ENCODE results near the gene PARL.

Gene PARL

GRCh38 chr3:183895296-183895695 lies 10.6 kb upstream of the PARL start:
- TF ChIP-seq GATA3 (IDR thresholded peaks at IDR 0.05; ENCODE audit: low read depth, low read length) (no peak), GATA2 (IDR thresholded peaks at IDR 0.05; ENCODE audit: low read depth, low read length) (no peak)

- TF ChIP-seq GATA3 (IDR thresholded peaks at IDR 0.05; ENCODE audit: low read depth, low read length) (no peak), GATA2 (IDR thresholded peaks at IDR 0.05; ENCODE audit: low read depth, low read length) (no peak)
These were observed 8.0 kb upstream of the PARL start for GRCh38 chr3:183892610-183893214.

- TF ChIP-seq GATA2 (IDR thresholded peaks at IDR 0.05; ENCODE audit: low read depth, low read length) (no peak), GATA3 (IDR thresholded peaks at IDR 0.05; ENCODE audit: low read depth, low read length) (no peak)
These were observed 1.1 kb upstream of the PARL start for GRCh38 chr3:183885766-183886165.

GRCh38 chr3:183884097-183884426 lies 618 bp downstream of the PARL start:
- TF ChIP-seq GATA3 (IDR thresholded peaks at IDR 0.05; ENCODE audit: low read depth, low read length) (no peak), GATA2 (IDR thresholded peaks at IDR 0.05; ENCODE audit: low read depth, low read length) (no peak)

GRCh38 chr3:183883291-183884096 lies 1.2 kb downstream of the PARL start:
- TF ChIP-seq GATA3 (IDR thresholded peaks at IDR 0.05; ENCODE audit: low read depth, low read length) (no peak), GATA2 (IDR thresholded peaks at IDR 0.05; ENCODE audit: low read depth, low read length) (no peak)

- no peak for TF ChIP-seq GATA2 (IDR thresholded peaks at IDR 0.05; ENCODE audit: low read depth, low read length)
These were observed 4.6 kb downstream of the PARL start for GRCh38 chr3:183880121-183880520.

GRCh38 chr3:183879243-183879642 lies 5.4 kb downstream of the PARL start:
- TF ChIP-seq GATA3 (IDR thresholded peaks at IDR 0.05; ENCODE audit: low read depth, low read length) (no peak), GATA2 (IDR thresholded peaks at IDR 0.05; ENCODE audit: low read depth, low read length) (no peak)

- no peak for TF ChIP-seq GATA2 (IDR thresholded peaks at IDR 0.05; ENCODE audit: low read depth, low read length)
- TF ChIP-seq GATA3 (IDR thresholded peaks at IDR 0.05; ENCODE audit: low read depth, low read length) = no peak
These were observed 6.6 kb downstream of the PARL start for GRCh38 chr3:183878071-183878470.

- TF ChIP-seq GATA3 (IDR thresholded peaks at IDR 0.05; ENCODE audit: low read depth, low read length) (no peak), GATA2 (IDR thresholded peaks at IDR 0.05; ENCODE audit: low read depth, low read length) (no peak)
These were observed 9.3 kb downstream of the PARL start for GRCh38 chr3:183875411-183875810.

GRCh38 chr3:183873914-183874313 lies 10.8 kb downstream of the PARL start:
- TF ChIP-seq GATA3 (IDR thresholded peaks at IDR 0.05; ENCODE audit: low read depth, low read length) = no peak
- no peak for TF ChIP-seq GATA2 (IDR thresholded peaks at IDR 0.05; ENCODE audit: low read depth, low read length)

- TF ChIP-seq GATA3 (IDR thresholded peaks at IDR 0.05; ENCODE audit: low read depth, low read length) = no peak
- TF ChIP-seq GATA2 (IDR thresholded peaks at IDR 0.05; ENCODE audit: low read depth, low read length) = no peak
These were observed 13.1 kb downstream of the PARL start for GRCh38 chr3:183871541-183871940.

- TF ChIP-seq GATA2 (IDR thresholded peaks at IDR 0.05; ENCODE audit: low read depth, low read length) = no peak
- TF ChIP-seq GATA3 (IDR thresholded peaks at IDR 0.05; ENCODE audit: low read depth, low read length) = no peak
These were observed 14.1 kb downstream of the PARL start for GRCh38 chr3:183870563-183870962.

GRCh38 chr3:183868796-183869195 lies 15.9 kb downstream of the PARL start:
- no peak for TF ChIP-seq GATA3 (IDR thresholded peaks at IDR 0.05; ENCODE audit: low read depth, low read length)
- no peak for TF ChIP-seq GATA2 (IDR thresholded peaks at IDR 0.05; ENCODE audit: low read depth, low read length)

- TF ChIP-seq GATA2 (IDR thresholded peaks at IDR 0.05; ENCODE audit: low read depth, low read length) = no peak
- no peak for TF ChIP-seq GATA3 (IDR thresholded peaks at IDR 0.05; ENCODE audit: low read depth, low read length)
These were observed 22.1 kb downstream of the PARL start for GRCh38 chr3:183862610-183863009.

- TF ChIP-seq GATA3 (IDR thresholded peaks at IDR 0.05; ENCODE audit: low read depth, low read length) (no peak), GATA2 (IDR thresholded peaks at IDR 0.05; ENCODE audit: low read depth, low read length) (no peak)
These were observed 26.8 kb downstream of the PARL start for GRCh38 chr3:183857863-183858262.
